Measurements from ENCODE around the gene KRTAP6-1.

DNA sequence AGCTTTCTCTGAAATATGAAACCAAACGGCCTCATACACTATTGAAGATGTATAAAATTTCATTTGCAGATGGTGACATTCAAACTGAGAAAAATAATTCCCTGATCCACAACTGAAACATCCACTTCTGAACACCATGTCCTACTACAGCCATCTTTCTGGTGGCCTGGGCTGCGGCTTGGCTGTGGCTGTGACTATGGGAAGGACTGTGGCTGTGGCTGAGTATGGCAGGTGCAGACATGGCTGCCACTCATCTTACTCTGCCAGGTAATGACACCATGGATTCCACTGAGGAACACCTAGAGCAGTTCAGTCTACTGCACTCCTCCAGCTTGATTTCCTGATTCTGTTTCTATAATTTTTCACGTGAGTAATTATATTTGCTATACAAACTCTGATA lies 6.8 kb upstream of the KRTAP6-1 start, which contains the start of gene KRTAP20-4:
- TF ChIP-seq, protein P1, sequence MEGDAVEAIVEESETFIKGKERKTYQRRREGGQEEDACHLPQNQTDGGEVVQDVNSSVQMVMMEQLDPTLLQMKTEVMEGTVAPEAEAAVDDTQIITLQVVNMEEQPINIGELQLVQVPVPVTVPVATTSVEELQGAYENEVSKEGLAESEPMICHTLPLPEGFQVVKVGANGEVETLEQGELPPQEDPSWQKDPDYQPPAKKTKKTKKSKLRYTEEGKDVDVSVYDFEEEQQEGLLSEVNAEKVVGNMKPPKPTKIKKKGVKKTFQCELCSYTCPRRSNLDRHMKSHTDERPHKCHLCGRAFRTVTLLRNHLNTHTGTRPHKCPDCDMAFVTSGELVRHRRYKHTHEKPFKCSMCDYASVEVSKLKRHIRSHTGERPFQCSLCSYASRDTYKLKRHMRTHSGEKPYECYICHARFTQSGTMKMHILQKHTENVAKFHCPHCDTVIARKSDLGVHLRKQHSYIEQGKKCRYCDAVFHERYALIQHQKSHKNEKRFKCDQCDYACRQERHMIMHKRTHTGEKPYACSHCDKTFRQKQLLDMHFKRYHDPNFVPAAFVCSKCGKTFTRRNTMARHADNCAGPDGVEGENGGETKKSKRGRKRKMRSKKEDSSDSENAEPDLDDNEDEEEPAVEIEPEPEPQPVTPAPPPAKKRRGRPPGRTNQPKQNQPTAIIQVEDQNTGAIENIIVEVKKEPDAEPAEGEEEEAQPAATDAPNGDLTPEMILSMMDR (IDR thresholded peaks at IDR 0.05 in 2 of 3, conservative IDR thresholded peaks at IDR 0.05 in 1 of 3; ENCODE audit: control insufficient read depth in 2 of 3, extremely low read depth in 1 of 3, insufficient read depth in 1 of 3, low read depth in 3 of 3, low read length in 3 of 3) = no peak
- TF ChIP-seq ASH2L (IDR thresholded peaks at IDR 0.05; ENCODE audit: borderline replicate concordance, low read depth) (no peak), SREBF2 (IDR thresholded peaks at IDR 0.05; ENCODE audit: low read length) (no peak), SRF (IDR thresholded peaks at IDR 0.05; ENCODE audit: low read depth in 2 of 2, low read length in 2 of 2) (no peak), EED (IDR thresholded peaks at IDR 0.05; ENCODE audit: low read depth) (no peak), DPF2 (IDR thresholded peaks at IDR 0.05) (no peak), POLR2A (IDR thresholded peaks at IDR 0.05; ENCODE audit: low read depth, low read length) (no peak), HDAC2 (IDR thresholded peaks at IDR 0.05) (no peak), NFYB (IDR thresholded peaks at IDR 0.05; ENCODE audit: insufficient read depth, low read depth, low read length) (no peak)
- TF ChIP-seq, protein P2, sequence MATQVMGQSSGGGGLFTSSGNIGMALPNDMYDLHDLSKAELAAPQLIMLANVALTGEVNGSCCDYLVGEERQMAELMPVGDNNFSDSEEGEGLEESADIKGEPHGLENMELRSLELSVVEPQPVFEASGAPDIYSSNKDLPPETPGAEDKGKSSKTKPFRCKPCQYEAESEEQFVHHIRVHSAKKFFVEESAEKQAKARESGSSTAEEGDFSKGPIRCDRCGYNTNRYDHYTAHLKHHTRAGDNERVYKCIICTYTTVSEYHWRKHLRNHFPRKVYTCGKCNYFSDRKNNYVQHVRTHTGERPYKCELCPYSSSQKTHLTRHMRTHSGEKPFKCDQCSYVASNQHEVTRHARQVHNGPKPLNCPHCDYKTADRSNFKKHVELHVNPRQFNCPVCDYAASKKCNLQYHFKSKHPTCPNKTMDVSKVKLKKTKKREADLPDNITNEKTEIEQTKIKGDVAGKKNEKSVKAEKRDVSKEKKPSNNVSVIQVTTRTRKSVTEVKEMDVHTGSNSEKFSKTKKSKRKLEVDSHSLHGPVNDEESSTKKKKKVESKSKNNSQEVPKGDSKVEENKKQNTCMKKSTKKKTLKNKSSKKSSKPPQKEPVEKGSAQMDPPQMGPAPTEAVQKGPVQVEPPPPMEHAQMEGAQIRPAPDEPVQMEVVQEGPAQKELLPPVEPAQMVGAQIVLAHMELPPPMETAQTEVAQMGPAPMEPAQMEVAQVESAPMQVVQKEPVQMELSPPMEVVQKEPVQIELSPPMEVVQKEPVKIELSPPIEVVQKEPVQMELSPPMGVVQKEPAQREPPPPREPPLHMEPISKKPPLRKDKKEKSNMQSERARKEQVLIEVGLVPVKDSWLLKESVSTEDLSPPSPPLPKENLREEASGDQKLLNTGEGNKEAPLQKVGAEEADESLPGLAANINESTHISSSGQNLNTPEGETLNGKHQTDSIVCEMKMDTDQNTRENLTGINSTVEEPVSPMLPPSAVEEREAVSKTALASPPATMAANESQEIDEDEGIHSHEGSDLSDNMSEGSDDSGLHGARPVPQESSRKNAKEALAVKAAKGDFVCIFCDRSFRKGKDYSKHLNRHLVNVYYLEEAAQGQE (IDR thresholded peaks at IDR 0.05; ENCODE audit: low read depth, low read length) = no peak
- TF ChIP-seq, protein P3, sequence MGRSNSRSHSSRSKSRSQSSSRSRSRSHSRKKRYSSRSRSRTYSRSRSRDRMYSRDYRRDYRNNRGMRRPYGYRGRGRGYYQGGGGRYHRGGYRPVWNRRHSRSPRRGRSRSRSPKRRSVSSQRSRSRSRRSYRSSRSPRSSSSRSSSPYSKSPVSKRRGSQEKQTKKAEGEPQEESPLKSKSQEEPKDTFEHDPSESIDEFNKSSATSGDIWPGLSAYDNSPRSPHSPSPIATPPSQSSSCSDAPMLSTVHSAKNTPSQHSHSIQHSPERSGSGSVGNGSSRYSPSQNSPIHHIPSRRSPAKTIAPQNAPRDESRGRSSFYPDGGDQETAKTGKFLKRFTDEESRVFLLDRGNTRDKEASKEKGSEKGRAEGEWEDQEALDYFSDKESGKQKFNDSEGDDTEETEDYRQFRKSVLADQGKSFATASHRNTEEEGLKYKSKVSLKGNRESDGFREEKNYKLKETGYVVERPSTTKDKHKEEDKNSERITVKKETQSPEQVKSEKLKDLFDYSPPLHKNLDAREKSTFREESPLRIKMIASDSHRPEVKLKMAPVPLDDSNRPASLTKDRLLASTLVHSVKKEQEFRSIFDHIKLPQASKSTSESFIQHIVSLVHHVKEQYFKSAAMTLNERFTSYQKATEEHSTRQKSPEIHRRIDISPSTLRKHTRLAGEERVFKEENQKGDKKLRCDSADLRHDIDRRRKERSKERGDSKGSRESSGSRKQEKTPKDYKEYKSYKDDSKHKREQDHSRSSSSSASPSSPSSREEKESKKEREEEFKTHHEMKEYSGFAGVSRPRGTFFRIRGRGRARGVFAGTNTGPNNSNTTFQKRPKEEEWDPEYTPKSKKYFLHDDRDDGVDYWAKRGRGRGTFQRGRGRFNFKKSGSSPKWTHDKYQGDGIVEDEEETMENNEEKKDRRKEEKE (IDR thresholded peaks at IDR 0.05) = no peak

All from GM12878 (cell line).